A204.1 (cell line): ENCODE measurements around the gene HIRA.
"Not testable (repeated sequence)": the region's sequence is repeated elsewhere in the genome, so short reads cannot be mapped to it uniquely, and the experiment has no call there.

ENCODE experiments used
- FAIRE-seq: peaks from 2 replicates; lab custom pipeline; 2012; peaks lifted over from hg19 to GRCh38; lab: Jason Lieb, UNC

Gene HIRA

GRCh38 chr22:19438298-19438697, 6.8 kb upstream of the HIRA start:
- FAIRE-seq = no peak

GRCh38 chr22:19436444-19437161, 5.1 kb upstream of the HIRA start:
- FAIRE-seq = not testable (repeated sequence)

- FAIRE-seq = no peak
Observed at GRCh38 chr22:19434829-19435580, 3.5 kb upstream of the HIRA start.

GRCh38 chr22:19434401-19434800, 2.9 kb upstream of the HIRA start:
- no peak for FAIRE-seq

- no peak for FAIRE-seq
Observed at GRCh38 chr22:19432133-19432851, 759 bp upstream of the HIRA start, which contains the start of gene MRPL40. MRPL40 (plus strand) TSS chr22:19432545; CDS start chr22:19432555, 10 bp downstream.

- no peak for FAIRE-seq
Observed at GRCh38 chr22:19430890-19431541, 517 bp downstream of the HIRA start.

GRCh38 chr22:19429950-19430889, 1.3 kb downstream of the HIRA start:
- no peak for FAIRE-seq

GRCh38 chr22:19424186-19424500, 7.4 kb downstream of the HIRA start:
- FAIRE-seq = no peak

GRCh38 chr22:19422440-19423301, 8.9 kb downstream of the HIRA start:
- FAIRE-seq = no peak

- no peak for FAIRE-seq
Observed at GRCh38 chr22:19420321-19420720, 11.2 kb downstream of the HIRA start.

GRCh38 chr22:19419464-19420178, 11.9 kb downstream of the HIRA start:
- FAIRE-seq = no peak

- no peak for FAIRE-seq
Observed at GRCh38 chr22:19419086-19419463, 12.5 kb downstream of the HIRA start.

- no peak for FAIRE-seq
Observed at GRCh38 chr22:19412923-19413322, 18.6 kb downstream of the HIRA start.

GRCh38 chr22:19412478-19412877, 19.1 kb downstream of the HIRA start:
- FAIRE-seq = no peak

GRCh38 chr22:19411690-19412045, 19.9 kb downstream of the HIRA start:
- no peak for FAIRE-seq

GRCh38 chr22:19410941-19411689, 20.4 kb downstream of the HIRA start:
- FAIRE-seq = no peak

GRCh38 chr22:19407649-19408606, 23.6 kb downstream of the HIRA start:
- FAIRE-seq = no peak

GRCh38 chr22:19406846-19407245, 24.7 kb downstream of the HIRA start:
- no peak for FAIRE-seq
